ENCODE results near the gene IRF4. TPM values are rescaled to one million over a fixed set of nuclear protein-coding genes. Genes with fewer than 3 reads are reported as not detected.

The IRF4 gene
- total and polyA plus RNA-seq, 2 experiments from 2014 or later = 1.3 to 1.9 TPM

- Histone ChIP-seq H2AFZ (no peak overlapping the region), H3K4me1 (ENCODE audit: insufficient read depth) (no peaks in the 10 kb centered on the region), H3K79me2 (replicated peaks; ENCODE audit: insufficient read depth) (no peaks in the 10 kb centered on the region), H3K9me2 (ENCODE audit: insufficient read depth) (no peaks in the 10 kb centered on the region), H3K27ac (ENCODE audit: low read depth) (no peak overlapping the region), H3K36me3 (ENCODE audit: insufficient read depth) (no peaks in the 10 kb centered on the region), H3K27me3 (ENCODE audit: insufficient read depth) (no peaks in the 10 kb centered on the region), H4K20me1 (replicated peaks; ENCODE audit: insufficient read depth) (no peaks in the 10 kb centered on the region), H3K4me2 (no peak overlapping the region), H3F3A (replicated peaks; ENCODE audit: low read depth) (no peaks in the 10 kb centered on the region), H3K4me3 (no peak overlapping the region)
- TF ChIP-seq EZH2 (IDR thresholded peaks at IDR 0.05; ENCODE audit: low read depth, unreplicated experiment) (no peak), NANOG (IDR thresholded peaks at IDR 0.05; ENCODE audit: borderline replicate concordance) (no peak), ZNF331 (CRISPR knock-in tag; IDR thresholded peaks at IDR 0.05; ENCODE audit: low read depth) (no peak), ETS1 (IDR thresholded peaks at IDR 0.05) (no peak), EZH2phosphoT487 (IDR thresholded peaks at IDR 0.05; ENCODE audit: unreplicated experiment) (no peak), POLR2AphosphoS5 (IDR thresholded peaks at IDR 0.05; ENCODE audit: low read depth) (no peak), ZNF462 (CRISPR knock-in tag; IDR thresholded peaks at IDR 0.05) (no peak), STAT1 (IDR thresholded peaks at IDR 0.05; ENCODE audit: unreplicated experiment) (no peak), ZNF114 (CRISPR knock-in tag; IDR thresholded peaks at IDR 0.05) (no peak), JUNB (IDR thresholded peaks at IDR 0.05; ENCODE audit: unreplicated experiment) (no peak), CREB1 (CRISPR knock-in tag; IDR thresholded peaks at IDR 0.05; ENCODE audit: low read depth) (no peak)
- TF ChIP-seq, protein P1, sequence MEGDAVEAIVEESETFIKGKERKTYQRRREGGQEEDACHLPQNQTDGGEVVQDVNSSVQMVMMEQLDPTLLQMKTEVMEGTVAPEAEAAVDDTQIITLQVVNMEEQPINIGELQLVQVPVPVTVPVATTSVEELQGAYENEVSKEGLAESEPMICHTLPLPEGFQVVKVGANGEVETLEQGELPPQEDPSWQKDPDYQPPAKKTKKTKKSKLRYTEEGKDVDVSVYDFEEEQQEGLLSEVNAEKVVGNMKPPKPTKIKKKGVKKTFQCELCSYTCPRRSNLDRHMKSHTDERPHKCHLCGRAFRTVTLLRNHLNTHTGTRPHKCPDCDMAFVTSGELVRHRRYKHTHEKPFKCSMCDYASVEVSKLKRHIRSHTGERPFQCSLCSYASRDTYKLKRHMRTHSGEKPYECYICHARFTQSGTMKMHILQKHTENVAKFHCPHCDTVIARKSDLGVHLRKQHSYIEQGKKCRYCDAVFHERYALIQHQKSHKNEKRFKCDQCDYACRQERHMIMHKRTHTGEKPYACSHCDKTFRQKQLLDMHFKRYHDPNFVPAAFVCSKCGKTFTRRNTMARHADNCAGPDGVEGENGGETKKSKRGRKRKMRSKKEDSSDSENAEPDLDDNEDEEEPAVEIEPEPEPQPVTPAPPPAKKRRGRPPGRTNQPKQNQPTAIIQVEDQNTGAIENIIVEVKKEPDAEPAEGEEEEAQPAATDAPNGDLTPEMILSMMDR (conservative IDR thresholded peaks at IDR 0.05; ENCODE audit: low read depth in 2 of 2) = no peak
- TF ChIP-seq, protein P2, sequence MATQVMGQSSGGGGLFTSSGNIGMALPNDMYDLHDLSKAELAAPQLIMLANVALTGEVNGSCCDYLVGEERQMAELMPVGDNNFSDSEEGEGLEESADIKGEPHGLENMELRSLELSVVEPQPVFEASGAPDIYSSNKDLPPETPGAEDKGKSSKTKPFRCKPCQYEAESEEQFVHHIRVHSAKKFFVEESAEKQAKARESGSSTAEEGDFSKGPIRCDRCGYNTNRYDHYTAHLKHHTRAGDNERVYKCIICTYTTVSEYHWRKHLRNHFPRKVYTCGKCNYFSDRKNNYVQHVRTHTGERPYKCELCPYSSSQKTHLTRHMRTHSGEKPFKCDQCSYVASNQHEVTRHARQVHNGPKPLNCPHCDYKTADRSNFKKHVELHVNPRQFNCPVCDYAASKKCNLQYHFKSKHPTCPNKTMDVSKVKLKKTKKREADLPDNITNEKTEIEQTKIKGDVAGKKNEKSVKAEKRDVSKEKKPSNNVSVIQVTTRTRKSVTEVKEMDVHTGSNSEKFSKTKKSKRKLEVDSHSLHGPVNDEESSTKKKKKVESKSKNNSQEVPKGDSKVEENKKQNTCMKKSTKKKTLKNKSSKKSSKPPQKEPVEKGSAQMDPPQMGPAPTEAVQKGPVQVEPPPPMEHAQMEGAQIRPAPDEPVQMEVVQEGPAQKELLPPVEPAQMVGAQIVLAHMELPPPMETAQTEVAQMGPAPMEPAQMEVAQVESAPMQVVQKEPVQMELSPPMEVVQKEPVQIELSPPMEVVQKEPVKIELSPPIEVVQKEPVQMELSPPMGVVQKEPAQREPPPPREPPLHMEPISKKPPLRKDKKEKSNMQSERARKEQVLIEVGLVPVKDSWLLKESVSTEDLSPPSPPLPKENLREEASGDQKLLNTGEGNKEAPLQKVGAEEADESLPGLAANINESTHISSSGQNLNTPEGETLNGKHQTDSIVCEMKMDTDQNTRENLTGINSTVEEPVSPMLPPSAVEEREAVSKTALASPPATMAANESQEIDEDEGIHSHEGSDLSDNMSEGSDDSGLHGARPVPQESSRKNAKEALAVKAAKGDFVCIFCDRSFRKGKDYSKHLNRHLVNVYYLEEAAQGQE (IDR thresholded peaks at IDR 0.05; ENCODE audit: unreplicated experiment) = no peak
- H3K27me3 Mint-ChIP-seq (ENCODE audit: insufficient read depth, low read depth, poor library complexity) = peaks cover 4% of the 10 kb centered on the region
- H3K36me3 Mint-ChIP-seq (ENCODE audit: low read depth) = peaks cover 7% of the 10 kb centered on the region
- H3K4me1 Mint-ChIP-seq = peaks cover 6% of the 10 kb centered on the region; the same call in 2 of the 3 replicates
- no peak overlapping the region for H3K27ac Mint-ChIP-seq
- no peak for ATAC-seq
- peaks cover 11% of the 10 kb centered on the region for H3K9me3 Mint-ChIP-seq
- no peak overlapping the region for H3K4me3 Mint-ChIP-seq
- no peak for DNase-seq (ENCODE audit: low spot score)
Observed at GRCh38 chr6:443621-444159, 52.1 kb downstream of the IRF4 start.

All from GM23338 (cell line).